K562 (cell line): ENCODE measurements around the gene THAP5.
A peak's percentile ranks its signal among the peaks of the same experiment; 100 is the strongest.

Experiments used
- CEBPB ChIP-seq: fragments of 450-650 bp; IDR thresholded peaks from 2 replicates; pipeline ENCODE4 v1.6.1; 2016; ENCODE audit warnings: missing genetic modification characterization, missing compliant biosample characterization
- CREB1 ChIP-seq, 2 experiments: sonication (generic) in 1 of 2; formaldehyde crosslinking in 1 of 2; IDR thresholded peaks; 2 replicates each; pipeline versions ENCODE4 v1.6.1 to v1.8.0; 2012 to 2022; ENCODE audit warnings: inconsistent platforms in 1 of 2, mild to moderate bottlenecking in 1 of 2, missing genetic modification reagents in 1 of 2, moderate library complexity in 1 of 2
- DEAF1 ChIP-seq: fragments of 450-650 bp; formaldehyde crosslinking; IDR thresholded peaks from 2 replicates; pipeline ENCODE4 v1.4.0; 2020; ENCODE audit warnings: mild to moderate bottlenecking, moderate library complexity
- ELF1 ChIP-seq: fragments of 200-800 bp; sonication (Bioruptor generic); IDR thresholded peaks from 2 replicates; pipeline ENCODE4 v1.6.1; 2016; ENCODE audit warnings: missing genetic modification characterization, missing compliant biosample characterization
- EZH2 ChIP-seq: IDR thresholded peaks from 2 replicates; pipeline ENCODE4 v1.6.1; 2012; ENCODE audit warnings: low read depth, mild to moderate bottlenecking, inconsistent platforms, low read length, borderline replicate concordance
- JUNB ChIP-seq: fragments of 450-650 bp; formaldehyde crosslinking; conservative IDR thresholded peaks from 2 replicates; pipeline ENCODE4 v1.4.0; 2020; ENCODE audit warnings: mild to moderate bottlenecking
- NFE2 ChIP-seq: IDR thresholded peaks from 2 replicates; pipeline ENCODE4 v1.6.1; 2014; ENCODE audit warnings: antibody characterized with exemption, low read depth
- PHF21A ChIP-seq: fragments of 450-650 bp; IDR thresholded peaks from 2 replicates; pipeline ENCODE4 v1.6.1; 2017; ENCODE audit warnings: low read depth, borderline replicate concordance
- POLR2A ChIP-seq: fragments of 450-650 bp; conservative IDR thresholded peaks from 2 replicates; pipeline ENCODE4 v1.6.1; 2016
- POLR2AphosphoS5 ChIP-seq: IDR thresholded peaks from 2 replicates; pipeline ENCODE4 v1.6.1; 2011; ENCODE audit warnings: mild to moderate bottlenecking, low read depth, low read length, moderate library complexity; ENCODE audit not compliant: control insufficient read depth, insufficient read depth
- RCOR1 ChIP-seq, 2 experiments: IDR thresholded peaks; 2 replicates each; pipeline ENCODE4 v1.6.1; 2012; ENCODE audit warnings: low read depth in 2 of 2, low read length in 2 of 2, borderline replicate concordance in 1 of 2, improper control_type of control experiment in 1 of 2
- SMAD3 ChIP-seq: fragments of 450-650 bp; formaldehyde crosslinking; conservative IDR thresholded peaks from 2 replicates; pipeline ENCODE4 v1.4.0; 2020; ENCODE audit warnings: mild to moderate bottlenecking

- TF ChIP-seq JUNB: no peak
- TF ChIP-seq EZH2: no peak
- peak; percentile 89 for TF ChIP-seq DEAF1
- no peak for TF ChIP-seq POLR2A
- no peak for TF ChIP-seq NFE2
- no peak for TF ChIP-seq POLR2AphosphoS5
- no peak for TF ChIP-seq SMAD3 (CRISPR knock-in tag)
- no peak for TF ChIP-seq ELF1
- TF ChIP-seq PHF21A: no peak
- TF ChIP-seq CEBPB (tag): no peak
- no peak for TF ChIP-seq RCOR1 (IDR thresholded peaks at IDR 0.05; ENCODE audit: borderline replicate concordance in 1 of 2, low read depth in 2 of 2, low read length in 2 of 2)
- no peak for TF ChIP-seq CREB1 (IDR thresholded peaks at IDR 0.05)
- no peak for TF ChIP-seq CREB1 (CRISPR knock-in tag; IDR thresholded peaks at IDR 0.05)
Measured at GRCh38 chr7:108613147-108613948, 43.8 kb upstream of the THAP5 start.
